GM19467 (cell line): ENCODE results near the gene TRIM27.
"Not testable (repeated sequence)": the region's sequence is repeated elsewhere in the genome, so short reads cannot be mapped to it uniquely, and the experiment has no call there.

Experiments used
- ATAC-seq: cut with Tn5 transposase; IDR thresholded peaks from one replicate; pipeline ENCODE4 v1.9.1; 2021; ENCODE audit warnings: mild to moderate bottlenecking, moderate library complexity; ENCODE audit not compliant: unreplicated experiment

Gene TRIM27

GRCh38 chr6:28923318-28924102, at the start of gene TRIM27:
Gene TRIM27, minus strand, starts transcription at chr6:28923985. Its CDS starts 353 bp downstream, at chr6:28923632.
- peak; percentile 80 for ATAC-seq

GRCh38 chr6:28970056-28970455, 46.3 kb upstream of the TRIM27 start:
- ATAC-seq, result not testable (repeated sequence)

GRCh38 chr6:28969129-28969528, 45.3 kb upstream of the TRIM27 start:
- no peak for ATAC-seq

GRCh38 chr6:28968476-28968875, 44.7 kb upstream of the TRIM27 start:
- no peak for ATAC-seq

GRCh38 chr6:28965706-28966105, 41.9 kb upstream of the TRIM27 start:
- ATAC-seq, result no peak

- ATAC-seq, result no peak
These were observed 37.2 kb upstream of the TRIM27 start for GRCh38 chr6:28960846-28961500.

GRCh38 chr6:28958561-28959243, 34.9 kb upstream of the TRIM27 start:
- ATAC-seq, result not testable (repeated sequence)

GRCh38 chr6:28957795-28958314, 34.1 kb upstream of the TRIM27 start:
- ATAC-seq, result not testable (repeated sequence)

- ATAC-seq, result no peak
These were observed 32.5 kb upstream of the TRIM27 start for GRCh38 chr6:28956331-28956730.

GRCh38 chr6:28953585-28954258, 29.9 kb upstream of the TRIM27 start:
- no peak for ATAC-seq

GRCh38 chr6:28953039-28953584, 29.3 kb upstream of the TRIM27 start:
- no peak for ATAC-seq

GRCh38 chr6:28949656-28950195, 25.9 kb upstream of the TRIM27 start:
- ATAC-seq, result not testable (repeated sequence)

GRCh38 chr6:28948782-28949486, 25.1 kb upstream of the TRIM27 start:
- ATAC-seq, result no peak

- no peak for ATAC-seq
These were observed 24.1 kb upstream of the TRIM27 start for GRCh38 chr6:28947831-28948270.

- ATAC-seq, result no peak
These were observed 23.4 kb upstream of the TRIM27 start for GRCh38 chr6:28947067-28947765.

GRCh38 chr6:28945349-28945748, 21.6 kb upstream of the TRIM27 start:
- ATAC-seq, result no peak

- no peak for ATAC-seq
These were observed 20.7 kb upstream of the TRIM27 start for GRCh38 chr6:28944412-28944865.

- no peak for ATAC-seq
These were observed 20.0 kb upstream of the TRIM27 start for GRCh38 chr6:28943557-28944411.
